Progenitor cell of endocrine pancreas (in vitro differentiated cells): Measurements from ENCODE around the gene KDM7A. TPM values are rescaled to one million over a fixed set of nuclear protein-coding genes. Genes with fewer than 3 reads are reported as not detected.

Experiments used
- DNase-seq: peaks from one replicate; pipeline ENCODE4 v3.0.0; 2021; ENCODE audit warnings: low spot score; ENCODE audit not compliant: unreplicated experiment
- H3K27ac Mint-ChIP-seq: 2 replicates; pipeline ENCODE4 v1.8.0; 2021; ENCODE audit warnings: mild to moderate bottlenecking, moderate library complexity, mixed read lengths
- H3K27me3 Mint-ChIP-seq: 2 replicates; pipeline ENCODE4 v1.8.0; 2021; ENCODE audit warnings: mixed read lengths
- H3K36me3 Mint-ChIP-seq: 2 replicates; pipeline ENCODE4 v1.8.0; 2022; ENCODE audit warnings: mixed read lengths; ENCODE audit not compliant: insufficient read depth
- H3K4me1 Mint-ChIP-seq: 2 replicates; pipeline ENCODE4 v1.8.0; 2021; ENCODE audit warnings: low read depth, mixed read lengths
- H3K4me3 Mint-ChIP-seq: 2 replicates; pipeline ENCODE4 v1.8.0; 2021; ENCODE audit warnings: low read depth, mild to moderate bottlenecking, moderate library complexity, mixed read lengths
- H3K9me3 Mint-ChIP-seq: 2 replicates; pipeline ENCODE4 v1.8.0; 2021; ENCODE audit warnings: low read depth, mixed read lengths
- total RNA-seq: library from RNA; stranded (reverse); gene quantifications from 2 replicates; pipeline ENCODE4 v1.2.1, GENCODE V29; 2021
- TF ChIP-seq, protein P1 (sequence below): fragments of 200-600 bp; sonication (generic); IDR thresholded peaks from one replicate; pipeline ENCODE4 v1.5.0; 2021; ENCODE audit warnings: antibody characterized with exemption, mild to moderate bottlenecking; ENCODE audit not compliant: unreplicated experiment

Gene KDM7A
- total RNA-seq, 1 donor from 2014 or later, result 13.8 TPM

DNA sequence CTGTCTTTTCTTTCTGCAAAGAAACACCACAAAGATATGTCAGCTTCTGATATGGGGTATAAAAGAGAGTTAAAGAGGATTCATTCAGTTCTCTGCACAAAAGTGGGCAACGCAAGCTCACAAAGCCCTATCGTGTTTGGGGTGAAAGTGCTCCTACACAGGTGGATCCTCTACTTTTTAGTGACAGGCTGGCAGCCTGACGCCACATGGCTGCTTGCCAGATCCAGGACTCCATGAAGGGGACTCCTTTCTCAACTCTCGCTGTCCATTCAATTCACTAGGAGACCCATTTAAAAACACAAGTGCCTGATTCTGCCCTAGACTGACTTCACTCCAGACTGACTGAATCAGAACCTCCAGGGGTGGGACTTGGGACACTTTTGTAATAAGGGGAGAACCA, 122.0 kb downstream of the KDM7A start:
- TF ChIP-seq, protein P1, sequence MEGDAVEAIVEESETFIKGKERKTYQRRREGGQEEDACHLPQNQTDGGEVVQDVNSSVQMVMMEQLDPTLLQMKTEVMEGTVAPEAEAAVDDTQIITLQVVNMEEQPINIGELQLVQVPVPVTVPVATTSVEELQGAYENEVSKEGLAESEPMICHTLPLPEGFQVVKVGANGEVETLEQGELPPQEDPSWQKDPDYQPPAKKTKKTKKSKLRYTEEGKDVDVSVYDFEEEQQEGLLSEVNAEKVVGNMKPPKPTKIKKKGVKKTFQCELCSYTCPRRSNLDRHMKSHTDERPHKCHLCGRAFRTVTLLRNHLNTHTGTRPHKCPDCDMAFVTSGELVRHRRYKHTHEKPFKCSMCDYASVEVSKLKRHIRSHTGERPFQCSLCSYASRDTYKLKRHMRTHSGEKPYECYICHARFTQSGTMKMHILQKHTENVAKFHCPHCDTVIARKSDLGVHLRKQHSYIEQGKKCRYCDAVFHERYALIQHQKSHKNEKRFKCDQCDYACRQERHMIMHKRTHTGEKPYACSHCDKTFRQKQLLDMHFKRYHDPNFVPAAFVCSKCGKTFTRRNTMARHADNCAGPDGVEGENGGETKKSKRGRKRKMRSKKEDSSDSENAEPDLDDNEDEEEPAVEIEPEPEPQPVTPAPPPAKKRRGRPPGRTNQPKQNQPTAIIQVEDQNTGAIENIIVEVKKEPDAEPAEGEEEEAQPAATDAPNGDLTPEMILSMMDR, result no peak
- peaks cover 3% of the 10 kb centered on the region for H3K4me1 Mint-ChIP-seq
- no peak for DNase-seq
- H3K36me3 Mint-ChIP-seq, result no peaks in the 10 kb centered on the region
- H3K27ac Mint-ChIP-seq, result no peak overlapping the region
- H3K9me3 Mint-ChIP-seq, result no peaks in the 10 kb centered on the region
- H3K4me3 Mint-ChIP-seq, result no peak overlapping the region
- H3K27me3 Mint-ChIP-seq, result peaks cover 20% of the 10 kb centered on the region

DNA sequence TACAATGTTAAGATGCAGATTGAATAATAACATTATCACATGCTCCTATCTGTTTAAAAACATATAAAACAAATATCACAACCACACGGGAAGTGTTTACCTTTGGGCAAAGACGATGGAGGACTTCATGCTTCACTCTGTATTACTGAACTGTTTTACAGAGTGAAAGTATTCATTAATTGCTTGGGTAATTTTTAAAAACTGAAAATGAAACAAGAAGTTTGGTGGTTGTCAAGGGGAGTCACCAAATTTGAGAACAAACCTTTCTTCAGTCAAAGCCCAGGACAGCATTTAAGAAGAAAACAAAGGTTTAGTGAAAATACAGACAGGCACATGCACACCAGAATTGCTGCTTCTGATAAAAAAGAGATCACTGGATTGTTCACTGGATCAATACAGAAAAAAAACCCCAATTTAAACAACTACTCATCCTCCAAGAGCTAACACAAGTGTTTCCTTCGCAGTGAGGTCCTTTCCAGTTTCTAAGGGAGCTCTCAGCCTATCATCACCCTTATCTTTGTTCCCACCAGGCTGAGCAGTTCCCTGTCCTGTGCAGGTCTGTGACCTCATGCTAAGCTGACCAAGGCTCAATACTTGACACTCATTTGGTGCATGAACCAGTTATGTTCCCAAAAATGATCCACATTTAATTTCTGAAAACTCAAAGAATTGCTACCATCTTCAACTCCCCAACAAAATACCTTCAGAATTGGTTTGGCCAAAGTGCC, 122.8 kb downstream of the KDM7A start:
- Mint-ChIP-seq H3K27ac (no peak overlapping the region), H3K36me3 (no peaks in the 10 kb centered on the region), H3K4me1 (peaks cover 8% of the 10 kb centered on the region), H3K9me3 (no peaks in the 10 kb centered on the region), H3K27me3 (peaks cover 15% of the 10 kb centered on the region), H3K4me3 (no peak overlapping the region)
- DNase-seq, result no peak
- TF ChIP-seq, protein P1, result no peak

DNA sequence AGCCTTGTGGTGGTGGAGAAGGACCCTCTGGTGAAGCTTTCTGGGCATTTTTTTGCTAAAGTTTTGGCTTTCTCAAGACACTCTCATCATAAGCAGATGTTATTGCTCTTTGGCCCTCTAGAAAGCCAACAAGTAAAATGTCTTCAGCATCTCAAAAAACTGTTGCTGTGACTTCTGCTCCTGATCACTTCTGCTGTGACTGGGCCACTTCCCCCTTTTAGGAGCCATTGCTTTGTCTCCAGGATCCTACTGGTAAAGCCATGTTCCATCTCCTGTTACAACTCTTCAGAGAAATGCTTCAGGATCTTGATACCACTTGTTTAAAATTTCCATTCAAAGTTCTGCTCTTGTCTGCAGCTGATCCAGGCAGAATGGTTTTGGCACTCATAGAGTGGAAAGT, 125.0 kb downstream of the KDM7A start:
- Mint-ChIP-seq H3K9me3 (no peaks in the 10 kb centered on the region), H3K4me1 (peaks cover 15% of the 10 kb centered on the region), H3K27me3 (peaks cover 12% of the 10 kb centered on the region), H3K27ac (no peak overlapping the region), H3K36me3 (no peaks in the 10 kb centered on the region), H3K4me3 (no peak overlapping the region)
- DNase-seq, result no peak
- TF ChIP-seq, protein P1, result no peak

DNA sequence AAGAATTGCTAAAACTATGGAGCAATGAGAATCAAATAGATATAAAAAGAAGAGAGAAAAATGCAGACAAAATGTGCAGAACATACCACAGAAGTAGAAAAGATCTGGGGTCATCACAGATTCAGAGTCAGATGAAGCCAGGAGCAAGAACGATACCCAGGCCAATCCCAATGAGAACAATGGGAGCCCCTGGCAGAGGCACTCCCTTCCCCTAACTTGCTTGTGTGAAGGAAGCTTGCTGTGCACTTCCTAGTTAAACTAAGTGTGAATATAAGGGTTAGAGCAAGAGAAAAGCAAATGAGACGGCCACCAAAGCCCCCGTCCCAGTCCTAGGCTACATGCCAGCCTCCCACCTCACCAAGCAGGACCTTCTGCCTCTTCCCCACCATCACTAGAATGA, 126.7 kb downstream of the KDM7A start:
- no peak for DNase-seq
- Mint-ChIP-seq H3K4me3 (no peak overlapping the region), H3K36me3 (no peaks in the 10 kb centered on the region), H3K9me3 (no peaks in the 10 kb centered on the region), H3K27ac (no peak overlapping the region), H3K4me1 (peaks cover 30% of the 10 kb centered on the region), H3K27me3 (peaks cover 9% of the 10 kb centered on the region)
- TF ChIP-seq, protein P1, result no peak

DNA sequence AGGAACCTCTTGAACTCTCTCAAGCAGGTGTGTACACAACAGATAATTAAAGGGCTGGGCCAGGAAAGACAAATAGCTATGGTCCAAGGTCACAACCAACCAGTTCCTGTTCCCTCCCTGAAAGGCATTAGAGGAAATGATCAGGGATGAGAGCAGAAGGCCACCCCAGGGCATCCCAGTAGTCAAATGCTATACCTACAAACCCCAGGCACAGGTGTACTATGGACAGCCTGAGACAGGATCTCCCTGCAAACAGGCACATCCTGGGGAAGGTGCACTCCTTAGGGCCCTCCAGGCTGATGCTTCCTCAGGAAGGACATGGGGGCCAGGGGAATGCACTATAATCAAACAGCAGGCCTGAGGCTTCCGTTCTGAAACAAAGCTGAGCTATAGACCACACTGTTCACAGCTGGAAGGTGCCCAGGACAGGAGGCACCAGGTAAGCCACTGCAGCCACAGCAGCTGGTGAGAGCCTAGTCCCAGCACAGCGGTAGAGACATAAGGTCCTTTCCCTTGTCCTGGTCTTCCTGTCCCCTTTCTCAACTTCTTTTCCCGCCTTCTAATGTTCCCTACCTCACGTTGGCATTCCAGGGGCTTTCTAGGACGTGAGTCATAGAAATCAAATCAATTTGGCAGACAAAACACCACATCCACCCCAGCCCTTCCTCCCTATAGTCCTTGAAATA, 127.3 kb downstream of the KDM7A start:
- H3K27ac Mint-ChIP-seq, result peak overlapping the region; percentile 71
- no peak overlapping the region for H3K4me3 Mint-ChIP-seq
- H3K4me1 Mint-ChIP-seq, result peaks cover 32% of the 10 kb centered on the region
- no peak for DNase-seq
- peaks cover 7% of the 10 kb centered on the region for H3K27me3 Mint-ChIP-seq
- no peaks in the 10 kb centered on the region for H3K9me3 Mint-ChIP-seq
- H3K36me3 Mint-ChIP-seq, result no peaks in the 10 kb centered on the region
- TF ChIP-seq, protein P1, result no peak
